Spinal cord (tissue), 10 donors: ENCODE measurements around the gene NDUFB10. TPM values are rescaled to one million over a fixed set of nuclear protein-coding genes. Genes with fewer than 3 reads are reported as not detected.
"Not testable (repeated sequence)": the region's sequence is repeated elsewhere in the genome, so short reads cannot be mapped to it uniquely, and the experiment has no call there.

ENCODE experiments used
- DNase-seq, 6 donors: peaks; one replicate each; pipeline versions ENCODE4 v3.0.0 to v3.0.0-alpha.2; 2013 to 2015; ENCODE audit warnings: low spot score in 6 of 6, low read depth in 4 of 6
- H3K27ac ChIP-seq: one replicate; pipeline ENCODE4 v1.5.1; 2013; ENCODE audit warnings: low read depth, low read length, control low read depth
- H3K27me3 ChIP-seq: one replicate; pipeline ENCODE4 v1.6.1; 2013; ENCODE audit warnings: low read length; ENCODE audit not compliant: control insufficient read depth, insufficient read depth
- H3K36me3 ChIP-seq: one replicate; pipeline ENCODE4 v1.6.1; 2013; ENCODE audit warnings: low read length; ENCODE audit not compliant: control insufficient read depth, insufficient read depth
- H3K4me1 ChIP-seq: one replicate; pipeline ENCODE4 v1.6.1; 2013; ENCODE audit warnings: low read length; ENCODE audit not compliant: control insufficient read depth, insufficient read depth
- H3K4me3 ChIP-seq: one replicate; pipeline ENCODE4 v1.5.1; 2013; ENCODE audit warnings: low read depth, low read length, control low read depth
- H3K9me3 ChIP-seq: one replicate; pipeline ENCODE4 v1.6.1; 2013; ENCODE audit warnings: low read length; ENCODE audit not compliant: control insufficient read depth, insufficient read depth
- WGBS: methylation state at CpG from one replicate; pipeline ENCODE4 v1.1.5; 2013; ENCODE audit warnings: missing lambda C conversion rate; ENCODE audit not compliant: insufficient coverage; 5-methylcytosine and 5-hydroxymethylcytosine counted together
- polyA plus RNA-seq, 2 donors: library from polyadenylated mRNA; unstranded; fragments of 120-200 nt; gene quantifications; one replicate each; pipeline ENCODE4 v1.2.1, GENCODE V29; 2013; ENCODE audit not compliant: insufficient read length in 2 of 2
- total RNA-seq, 2 donors: library from RNA; depleted of rRNA in 1 of 2; stranded (reverse); fragments of 120-200 nt in 1 of 2; fragments of >200 nt in 1 of 2; gene quantifications; one replicate each; pipeline versions ENCODE4 v1.2.3 to v1.2.4, GENCODE V29; 2013 to 2014
- donor health status: healthy.

Gene NDUFB10
- total and polyA plus RNA-seq, 4 donors: 78.7 to 178 (median 158) TPM

DNA sequence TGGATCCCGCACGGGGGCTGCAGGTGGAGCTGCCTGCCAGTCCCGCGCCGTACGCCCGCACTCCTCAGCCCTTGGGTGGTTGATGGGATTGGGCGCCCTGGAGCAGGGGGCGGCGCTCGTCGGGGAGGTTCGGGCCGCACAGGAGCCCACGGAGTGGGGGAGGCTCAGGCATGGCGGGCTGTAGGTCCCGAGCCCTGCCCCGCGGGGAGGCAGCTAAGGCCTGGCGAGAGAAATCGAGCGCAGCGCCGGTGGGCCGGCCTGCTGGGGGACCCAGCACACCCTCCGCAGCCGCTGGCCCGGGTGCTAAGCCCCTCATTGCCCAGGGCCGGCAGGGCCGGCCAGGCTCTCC lies 1.2 kb upstream of the NDUFB10 start:
- not testable (repeated sequence) for H3K4me3 ChIP-seq, DNase-seq, H3K27ac ChIP-seq, H3K27me3 ChIP-seq, H3K9me3 ChIP-seq
- 61% methylated on average over 30 of the region's 30 CpGs for WGBS
- Histone ChIP-seq H3K4me1 (peaks cover 31% of the 10 kb centered on the region), H3K36me3 (peaks cover 16% of the 10 kb centered on the region)

- Histone ChIP-seq H3K27ac (no peak overlapping the region), H3K27me3 (no peaks in the 10 kb centered on the region), H3K4me1 (peaks cover 38% of the 10 kb centered on the region), H3K36me3 (peaks cover 21% of the 10 kb centered on the region), H3K9me3 (no peaks in the 10 kb centered on the region), H3K4me3 (peak overlapping the region; percentile 21)
- no peak for DNase-seq
- 36% methylated on average over 11 of the region's 14 CpGs for WGBS
Measured at GRCh38 chr16:1958715-1959268, 546 bp upstream of the NDUFB10 start.

DNA sequence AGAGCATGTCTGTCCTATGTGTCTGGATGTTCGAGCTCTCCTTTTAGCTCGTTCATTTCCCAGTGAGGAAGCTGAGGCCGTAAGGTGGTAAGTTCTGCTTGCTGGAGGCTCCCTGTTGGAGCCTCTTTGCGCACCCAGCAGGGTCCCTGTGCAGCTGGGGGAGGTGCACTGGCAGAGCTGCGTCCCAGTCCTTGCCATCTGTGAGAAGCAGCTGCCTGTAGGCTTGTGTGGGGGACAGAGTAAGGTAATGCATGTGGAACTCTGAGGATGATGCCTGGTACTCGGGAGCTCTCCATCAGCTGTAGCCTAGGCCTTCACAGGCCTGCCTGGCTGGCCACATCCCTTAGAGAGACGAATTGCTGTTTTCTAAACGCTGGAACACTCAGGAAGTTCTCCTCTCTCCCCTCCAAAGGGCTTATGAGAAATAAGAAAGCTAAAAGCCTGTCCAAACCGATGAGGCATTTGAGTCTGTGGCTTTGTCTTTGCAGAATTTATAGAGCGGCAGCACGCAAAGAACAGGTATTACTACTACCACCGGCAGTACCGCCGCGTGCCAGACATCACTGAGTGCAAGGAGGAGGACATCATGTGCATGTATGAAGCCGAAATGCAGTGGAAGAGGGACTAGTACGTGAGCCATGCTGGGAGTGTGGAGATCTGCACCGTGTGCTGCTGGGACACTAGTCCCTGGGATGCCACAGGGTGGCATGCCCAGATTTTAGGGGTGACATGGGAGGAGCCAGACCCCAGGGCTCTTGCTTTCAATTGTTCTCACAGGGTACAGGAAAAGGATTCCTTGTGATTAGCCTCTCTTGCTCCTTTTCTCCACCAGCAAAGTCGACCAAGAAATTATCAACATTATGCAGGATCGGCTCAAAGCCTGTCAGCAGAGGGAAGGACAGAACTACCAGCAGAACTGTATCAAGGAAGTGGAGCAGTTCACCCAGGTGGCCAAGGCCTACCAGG lies 1.6 kb downstream of the NDUFB10 start:
- Histone ChIP-seq H3K4me1 (peaks cover 50% of the 10 kb centered on the region), H3K27ac (no peak overlapping the region), H3K4me3 (peak overlapping the region; percentile 85), H3K27me3 (no peaks in the 10 kb centered on the region), H3K36me3 (peaks cover 28% of the 10 kb centered on the region), H3K9me3 (no peaks in the 10 kb centered on the region)
- WGBS: 57% methylated on average over 16 of the region's 20 CpGs
- no peak for DNase-seq

- no peaks in the 10 kb centered on the region for H3K27me3 ChIP-seq
- peaks cover 53% of the 10 kb centered on the region for H3K4me1 ChIP-seq
- H3K27ac ChIP-seq: no peak overlapping the region
- H3K4me3 ChIP-seq: no peak overlapping the region
- peaks cover 31% of the 10 kb centered on the region for H3K36me3 ChIP-seq
- WGBS: 54% methylated on average over 3 of the region's 6 CpGs
- no peaks in the 10 kb centered on the region for H3K9me3 ChIP-seq
- no peak for DNase-seq
Measured at GRCh38 chr16:1961651-1962067, 2.3 kb downstream of the NDUFB10 start.

DNA sequence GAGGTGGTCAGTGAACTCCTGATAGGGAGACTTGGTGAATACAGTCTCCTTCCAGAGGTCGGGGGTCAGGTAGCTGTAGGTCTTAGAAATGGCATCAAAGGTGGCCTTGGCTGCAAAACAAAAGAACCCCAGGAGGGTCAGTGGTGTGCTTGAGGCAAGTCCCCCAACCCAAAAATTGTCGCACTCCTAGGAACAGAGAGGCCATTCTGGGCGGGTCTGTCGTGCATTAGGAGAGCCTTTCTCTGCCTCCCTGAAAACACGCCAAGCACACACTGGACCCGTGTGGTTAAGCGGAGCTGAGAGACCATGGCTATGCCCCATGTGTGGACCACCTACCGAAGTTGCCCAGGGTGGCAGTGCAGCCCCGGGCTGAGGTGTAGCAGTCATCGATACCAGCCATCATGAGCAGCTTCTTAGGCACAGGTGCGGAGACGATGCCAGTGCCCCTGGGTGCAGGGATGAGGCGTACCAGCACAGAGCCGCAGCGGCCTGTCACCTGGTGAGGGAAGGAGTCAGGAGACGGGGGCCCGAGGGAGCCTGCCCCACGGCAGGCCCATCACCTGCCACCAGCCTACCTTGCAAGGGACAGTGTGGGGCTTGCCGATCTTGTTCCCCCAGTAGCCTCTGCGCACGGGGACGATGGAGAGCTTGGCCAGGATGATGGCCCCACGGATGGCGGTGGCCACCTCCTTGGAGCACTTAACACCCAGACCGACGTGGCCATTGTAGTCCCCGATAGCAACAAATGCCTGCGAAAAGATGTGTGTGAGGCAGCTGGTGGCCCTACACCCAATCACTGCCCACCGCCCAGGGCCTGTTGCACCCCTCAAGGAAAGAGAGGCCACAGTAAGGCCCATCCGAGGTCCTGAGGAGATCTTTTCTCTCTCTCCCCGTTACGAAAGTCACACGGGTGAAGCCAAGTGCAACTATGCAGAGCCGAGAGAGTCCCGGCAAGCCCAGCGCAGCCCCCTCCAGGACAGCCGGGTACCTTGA lies 3.1 kb downstream of the NDUFB10 start:
- not testable (repeated sequence) for H3K27me3 ChIP-seq, H3K4me3 ChIP-seq, H3K9me3 ChIP-seq, H3K27ac ChIP-seq, DNase-seq
- WGBS: 87% methylated on average over 17 of the region's 37 CpGs
- Histone ChIP-seq H3K36me3 (peaks cover 38% of the 10 kb centered on the region), H3K4me1 (peaks cover 53% of the 10 kb centered on the region)

- whole genome bisulfite sequencing: 5% methylated on average over 22 of the region's 44 CpGs
- no peaks in the 10 kb centered on the region for H3K9me3 ChIP-seq
- H3K4me3 ChIP-seq: peak overlapping the region; percentile 86
- H3K36me3 ChIP-seq: peaks cover 45% of the 10 kb centered on the region
- DNase-seq: peak in 1 of 6 donors; percentile 57
- H3K4me1 ChIP-seq: peaks cover 49% of the 10 kb centered on the region
- H3K27ac ChIP-seq: peak overlapping the region; percentile 92
- H3K27me3 ChIP-seq: no peaks in the 10 kb centered on the region
Measured at GRCh38 chr16:1963806-1964505, 4.6 kb downstream of the NDUFB10 start.

DNA sequence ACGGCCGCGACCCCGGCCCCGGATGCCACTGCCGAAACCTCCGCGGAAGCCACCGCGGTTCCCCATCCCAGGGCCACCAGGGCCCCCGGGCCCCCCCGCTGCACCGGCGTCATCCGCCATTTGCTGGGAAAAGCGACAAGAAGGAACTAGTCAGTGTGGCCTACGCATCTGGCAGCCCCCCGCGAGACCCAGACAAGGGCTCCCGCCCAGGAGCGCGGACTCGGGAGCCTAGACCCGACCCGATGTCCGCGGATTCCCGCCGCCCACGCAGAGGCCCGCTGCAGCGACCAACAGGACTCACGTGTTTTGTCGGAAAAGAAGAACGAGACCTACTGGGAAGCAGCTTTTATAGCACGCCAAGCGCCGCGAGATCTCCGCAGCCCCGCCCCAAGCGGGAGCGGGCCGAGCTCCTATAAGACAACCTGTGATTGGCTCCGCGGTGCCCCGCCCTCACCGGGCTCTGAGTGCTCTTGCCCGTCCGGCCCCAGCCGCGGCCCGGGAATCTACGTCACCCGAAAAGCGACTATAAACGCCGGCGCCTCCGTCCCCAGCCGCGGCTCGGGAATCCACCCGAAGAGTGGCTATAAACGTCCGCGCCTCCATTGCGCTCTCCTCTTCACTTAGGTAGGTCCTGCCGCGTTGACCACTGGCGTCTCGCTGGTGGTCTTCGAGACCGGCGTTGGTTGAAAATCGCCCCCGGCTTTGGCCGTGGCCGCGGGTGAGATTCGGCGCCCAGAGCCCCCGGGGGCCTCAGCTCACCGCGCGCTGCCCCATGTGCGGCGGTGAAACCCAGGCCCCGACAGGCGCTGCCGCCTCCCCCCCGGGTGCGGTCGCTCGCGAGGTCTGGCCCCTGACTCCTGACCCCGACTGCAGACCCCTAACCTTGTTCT lies 5.4 kb downstream of the NDUFB10 start, which contains the start of gene RPS2:
RPS2 (minus strand) TSS at position 321 of the 890 bp plus-strand sequence; CDS start at position 120, 201 bp downstream.
- DNase-seq: peak; percentile 94 to 99 (median 96)
- Histone ChIP-seq H3K9me3 (no peaks in the 10 kb centered on the region), H3K36me3 (peaks cover 45% of the 10 kb centered on the region), H3K27ac (peak within 1 kb of the TSS; percentile 92), H3K4me3 (peak within 1 kb of the TSS; percentile 86), H3K4me1 (peaks cover 44% of the 10 kb centered on the region), H3K27me3 (no peaks in the 10 kb centered on the region)
- under 1% methylated on average over 97 of the region's 97 CpGs for whole genome bisulfite sequencing

- DNase-seq: no peak
- Histone ChIP-seq H3K4me3 (peak overlapping the region; percentile 86), H3K9me3 (no peaks in the 10 kb centered on the region), H3K36me3 (peaks cover 43% of the 10 kb centered on the region), H3K4me1 (peaks cover 37% of the 10 kb centered on the region), H3K27ac (peak overlapping the region; percentile 92), H3K27me3 (no peaks in the 10 kb centered on the region)
- 19% methylated on average over 23 of the region's 24 CpGs for WGBS
Measured at GRCh38 chr16:1965396-1966001, 6.2 kb downstream of the NDUFB10 start.
